Umbilical cord (tissue), 2 donors: ENCODE data around the gene EPB41. TPM values are rescaled to one million over a fixed set of nuclear protein-coding genes. Genes with fewer than 3 reads are reported as not detected.
"Not testable (repeated sequence)": the region's sequence is repeated elsewhere in the genome, so short reads cannot be mapped to it uniquely, and the experiment has no call there.

Source experiments
- DNase-seq: peaks from one replicate; pipeline ENCODE4 v3.0.0-alpha.2; 2015; ENCODE audit warnings: low spot score
- total RNA-seq: library from RNA; depleted of rRNA; stranded (reverse); fragments of >200 nt; gene quantifications from one replicate; pipeline ENCODE4 v1.2.3, GENCODE V29; 2014; ENCODE audit warnings: low replicate concordance; ENCODE audit not compliant: insufficient read depth

EPB41 gene
- total RNA-seq, 1 donor from 2014 or later, result 71.3 TPM

- DNase-seq, result no peak
These were observed 132.8 kb downstream of the EPB41 start for GRCh38 chr1:29047142-29047541.

- DNase-seq, result peak; percentile 14
These were observed 135.8 kb downstream of the EPB41 start for GRCh38 chr1:29050166-29050565.

GRCh38 chr1:29052100-29052499 is 137.7 kb downstream of the EPB41 start:
- peak; percentile 11 for DNase-seq

GRCh38 chr1:29052941-29053340 is 138.6 kb downstream of the EPB41 start:
- DNase-seq, result no peak

GRCh38 chr1:29055160-29055559 is 140.8 kb downstream of the EPB41 start:
- DNase-seq, result no peak

GRCh38 chr1:29056256-29056655 is 141.9 kb downstream of the EPB41 start:
- DNase-seq, result no peak

- DNase-seq, result no peak
These were observed 143.3 kb downstream of the EPB41 start for GRCh38 chr1:29057700-29058099.

- DNase-seq, result no peak
These were observed 148.0 kb downstream of the EPB41 start for GRCh38 chr1:29062157-29062942.

GRCh38 chr1:29064064-29064463 is 149.7 kb downstream of the EPB41 start:
- no peak for DNase-seq

GRCh38 chr1:29077155-29077554 is 162.8 kb downstream of the EPB41 start:
- DNase-seq, result no peak

GRCh38 chr1:29079916-29080629 is 165.7 kb downstream of the EPB41 start:
- not testable (repeated sequence) for DNase-seq

GRCh38 chr1:29081201-29081600 is 166.8 kb downstream of the EPB41 start:
- no peak for DNase-seq

- DNase-seq, result no peak
These were observed 168.2 kb downstream of the EPB41 start for GRCh38 chr1:29082519-29082918.

- peak; percentile 3 for DNase-seq
These were observed 169.2 kb downstream of the EPB41 start for GRCh38 chr1:29083317-29084195.

GRCh38 chr1:29084196-29084521 is 169.8 kb downstream of the EPB41 start:
- no peak for DNase-seq

GRCh38 chr1:29090937-29091618 is 176.7 kb downstream of the EPB41 start:
- no peak for DNase-seq

GRCh38 chr1:29092704-29093103 is 178.3 kb downstream of the EPB41 start:
- DNase-seq, result not testable (repeated sequence)

GRCh38 chr1:29094433-29094832 is 180.1 kb downstream of the EPB41 start:
- DNase-seq, result no peak

- DNase-seq, result no peak
These were observed 180.6 kb downstream of the EPB41 start for GRCh38 chr1:29094954-29095353.

GRCh38 chr1:29096231-29096886 is 182.0 kb downstream of the EPB41 start:
- no peak for DNase-seq

- no peak for DNase-seq
These were observed 184.9 kb downstream of the EPB41 start for GRCh38 chr1:29099286-29099685.
